ENCODE results near the gene BAZ1A. TPM values are rescaled to one million over a fixed set of nuclear protein-coding genes. Genes with fewer than 3 reads are reported as not detected.

Gene BAZ1A
- total RNA-seq, 1 experiment from 2014 or later: 24.2 TPM

- TF ChIP-seq EZH2 (IDR thresholded peaks at IDR 0.05): no peak
- TF ChIP-seq, protein P1, sequence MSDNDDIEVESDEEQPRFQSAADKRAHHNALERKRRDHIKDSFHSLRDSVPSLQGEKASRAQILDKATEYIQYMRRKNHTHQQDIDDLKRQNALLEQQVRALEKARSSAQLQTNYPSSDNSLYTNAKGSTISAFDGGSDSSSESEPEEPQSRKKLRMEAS (IDR thresholded peaks at IDR 0.05): no peak
- TF ChIP-seq CBX3 (IDR thresholded peaks at IDR 0.05; ENCODE audit: low read depth): no peak
- no peak for TF ChIP-seq TCF7L2 (IDR thresholded peaks at IDR 0.05; ENCODE audit: borderline replicate concordance, extremely low read depth, insufficient read depth, insufficient read length)
Observed at GRCh38 chr14:34853041-34853440, 22.1 kb downstream of the BAZ1A start (continued).

- Histone ChIP-seq H3K36me3 (ENCODE audit: control insufficient read depth in 1 of 2, insufficient read depth in 2 of 2, low read length in 2 of 2) (peaks cover 0 to 2% of the 10 kb centered on the region in 2 experiments; a peak in 1 of 4 replicates), H3K79me2 (ENCODE audit: insufficient read depth, low read length) (peaks cover 13% of the 10 kb centered on the region), H2AFZ (ENCODE audit: low read depth, low read length, poor library complexity, severe bottlenecking) (no peak overlapping the region), H3K9me2 (ENCODE audit: insufficient read depth) (no peaks in the 10 kb centered on the region), H3K27me3 (ENCODE audit: insufficient read depth, low read length) (no peaks in the 10 kb centered on the region), H4K20me1 (ENCODE audit: insufficient read depth) (no peaks in the 10 kb centered on the region), H3K27ac (ENCODE audit: low read depth, low read length) (no peak overlapping the region), H3K9me3 (ENCODE audit: control insufficient read depth in 1 of 2, insufficient read depth in 1 of 2, low read depth in 1 of 2, low read length in 2 of 2) (no peaks in the 10 kb centered on the region), H3K9ac (ENCODE audit: low read length) (no peak overlapping the region), H3K4me3 (replicated peaks in 1 of 2; ENCODE audit: low read depth in 1 of 2, low read length in 2 of 2) (no peak overlapping the region), H3K4me1 (ENCODE audit: control insufficient read depth in 1 of 2, insufficient read depth in 2 of 2, low read length in 2 of 2) (peaks cover 0 to 4% of the 10 kb centered on the region in 2 experiments; a peak in 1 of 4 replicates), H3K4me2 (ENCODE audit: low read length) (no peak overlapping the region)
- POLR2A ChIA-PET: no interaction called here
- ATAC-seq (no peak), DNase-seq (ENCODE audit: low read depth, low spot score) (no peak)
- intact Hi-C loops (cut with micrococcal nuclease): no loop called here
- TF ChIP-seq REST (IDR thresholded peaks at IDR 0.05; ENCODE audit: low read depth): no peak
- TF ChIP-seq POLR2A (IDR thresholded peaks at IDR 0.05; ENCODE audit: borderline replicate concordance, extremely low read depth, insufficient read depth, insufficient read length): no peak
- TF ChIP-seq FOSL1 (IDR thresholded peaks at IDR 0.05; ENCODE audit: low read depth): no peak
- TF ChIP-seq ZFX (IDR thresholded peaks at IDR 0.05): no peak
- TF ChIP-seq EZH2phosphoT487 (IDR thresholded peaks at IDR 0.05; ENCODE audit: borderline replicate concordance): no peak
- no peak for TF ChIP-seq ELF1 (IDR thresholded peaks at IDR 0.05; ENCODE audit: borderline replicate concordance, low read depth)
- TF ChIP-seq TCF7L2 (IDR thresholded peaks at IDR 0.05; ENCODE audit: borderline replicate concordance, extremely low read depth, insufficient read depth, insufficient read length): no peak
- TF ChIP-seq ZNF274 (IDR thresholded peaks at IDR 0.05; ENCODE audit: low read depth, low read length): no peak
- TF ChIP-seq CBX3 (IDR thresholded peaks at IDR 0.05; ENCODE audit: low read depth): no peak
- RAD21 ChIA-PET (ENCODE audit: low non-redundant PET in 1 of 2, low total read pairs in 2 of 2, uncharacterized antibody in 2 of 2, unreplicated experiment in 2 of 2): no interaction called here
- no TSS peak for BruUV-seq (replicated peaks)
- CTCF ChIA-PET: no interaction called here
Observed at GRCh38 chr14:34851395-34851794, 23.8 kb downstream of the BAZ1A start.

Data from HCT116 (cell line).